Activated CD4-positive, alpha-beta T cell treated with anti-CD3 and anti-CD28 coated beads for 36 hours (primary cell): ENCODE results near the gene SLC13A1. TPM values are rescaled to one million over a fixed set of nuclear protein-coding genes. Genes with fewer than 3 reads are reported as not detected.

Experiments
- ATAC-seq: fragments of 200-7000 bp; cut with Tn5 transposase; one replicate; pipeline ENCODE4 v1.10.0; 2021; ENCODE audit warnings: mild to moderate bottlenecking, moderate library complexity
- CTCF ChIA-PET: fragments of 350-600 bp; sonication (Branson Sonifier 250); formaldehyde crosslinking; loops from one replicate; lab custom pipeline; 2021; ENCODE audit warnings: antibody characterized with exemption; lab: Charles Lee
- POLR2A ChIA-PET: fragments of 350-600 bp; sonication (Branson Sonifier 250); formaldehyde crosslinking; loops from one replicate; lab custom pipeline; 2021; ENCODE audit warnings: antibody characterized with exemption, inconsistent platforms; lab: Charles Lee
- DNase-seq: peaks from one replicate; pipeline ENCODE4 v3.0.0-alpha.2; 2020
- H3K27ac Mint-ChIP-seq: one replicate; pipeline ENCODE4 v1.8.0; 2021; ENCODE audit warnings: mixed read lengths
- H3K27me3 Mint-ChIP-seq: one replicate; pipeline ENCODE4 v1.8.0; 2021; ENCODE audit warnings: mixed read lengths
- H3K36me3 Mint-ChIP-seq: one replicate; pipeline ENCODE4 v1.8.0; 2021; ENCODE audit warnings: low read depth, mixed read lengths
- H3K4me1 Mint-ChIP-seq: one replicate; pipeline ENCODE4 v1.8.0; 2021; ENCODE audit warnings: mixed read lengths
- H3K4me3 Mint-ChIP-seq: one replicate; pipeline ENCODE4 v1.8.0; 2021; ENCODE audit warnings: mild to moderate bottlenecking, moderate library complexity, mixed read lengths
- H3K9me3 Mint-ChIP-seq: one replicate; pipeline ENCODE4 v1.8.0; 2021; ENCODE audit warnings: low read depth, mixed read lengths
- intact Hi-C, 2 experiments: fragments of 100-400 bp; cut with DNase I in 1 of 2; cut with micrococcal nuclease in 1 of 2; formaldehyde crosslinking; loops; one replicate each; pipeline versions ENCODE4 v1.14.2 to v1.15.1; 2022 to 2024; cut with DNase I, micrococcal nuclease
- total RNA-seq, 2 experiments: library from RNA; stranded (reverse); gene quantifications; one replicate each; pipeline ENCODE4 v1.2.3, GENCODE V29; 2021

Gene SLC13A1
- total RNA-seq, 2 experiments from 2014 or later: not detected

- Mint-ChIP-seq H3K4me3 (no peak overlapping the region), H3K27me3 (no peaks in the 10 kb centered on the region), H3K4me1 (no peaks in the 10 kb centered on the region), H3K27ac (no peak overlapping the region), H3K9me3 (peaks cover 15% of the 10 kb centered on the region), H3K36me3 (no peaks in the 10 kb centered on the region)
- intact Hi-C loops: no loop called here
- ATAC-seq (no peak), DNase-seq (no peak)
- ChIA-PET CTCF (interaction anchor here (0.6 kb wide), 1 partner anchor 96 kb away, joined by 3 read pairs; no protein-coding TSS in a partner anchor), POLR2A (no interaction called here)
Observed at GRCh38 chr7:123216825-123217224, 17.1 kb upstream of the SLC13A1 start.

GRCh38 chr7:123215350-123215749 is 15.6 kb upstream of the SLC13A1 start:
- DNase-seq (no peak), ATAC-seq (no peak)
- Mint-ChIP-seq H3K9me3 (peaks cover 15% of the 10 kb centered on the region), H3K4me3 (no peak overlapping the region), H3K27me3 (no peaks in the 10 kb centered on the region), H3K36me3 (no peaks in the 10 kb centered on the region), H3K4me1 (no peaks in the 10 kb centered on the region), H3K27ac (no peak overlapping the region)
- ChIA-PET CTCF (interaction anchor here (0.8 kb wide), 1 partner anchor 57 kb away, joined by 6 read pairs; no protein-coding TSS in a partner anchor), POLR2A (no interaction called here)
- intact Hi-C loops: no loop called here

GRCh38 chr7:123211545-123211944 is 11.8 kb upstream of the SLC13A1 start:
- no peaks in the 10 kb centered on the region for H3K4me1 Mint-ChIP-seq
- no peaks in the 10 kb centered on the region for H3K36me3 Mint-ChIP-seq
- ChIA-PET POLR2A (no interaction called here), CTCF (interaction anchor here (0.6 kb wide), 1 partner anchor 849 kb away, joined by 3 read pairs; no protein-coding TSS in a partner anchor)
- intact Hi-C loops: no loop called here
- ATAC-seq: no peak
- peaks cover 8% of the 10 kb centered on the region for H3K9me3 Mint-ChIP-seq
- DNase-seq: no peak
- H3K4me3 Mint-ChIP-seq: no peak overlapping the region
- no peak overlapping the region for H3K27ac Mint-ChIP-seq
- no peaks in the 10 kb centered on the region for H3K27me3 Mint-ChIP-seq

GRCh38 chr7:123210986-123211385 is 11.2 kb upstream of the SLC13A1 start:
- ChIA-PET CTCF (interaction anchor here (1.2 kb wide), 1 partner anchor 15 kb away, joined by 3 read pairs; no protein-coding TSS in a partner anchor), POLR2A (no interaction called here)
- Mint-ChIP-seq H3K4me3 (no peak overlapping the region), H3K36me3 (no peaks in the 10 kb centered on the region), H3K27me3 (no peaks in the 10 kb centered on the region), H3K4me1 (no peaks in the 10 kb centered on the region), H3K9me3 (peaks cover 6% of the 10 kb centered on the region), H3K27ac (no peak overlapping the region)
- ATAC-seq: no peak
- intact Hi-C loops: no loop called here
- DNase-seq: no peak

- H3K27ac Mint-ChIP-seq: no peak overlapping the region
- H3K36me3 Mint-ChIP-seq: no peaks in the 10 kb centered on the region
- POLR2A ChIA-PET: no interaction called here
- peaks cover 4% of the 10 kb centered on the region for H3K9me3 Mint-ChIP-seq
- intact Hi-C loops: no loop called here
- ATAC-seq (no peak), DNase-seq (no peak)
- no peak overlapping the region for H3K4me3 Mint-ChIP-seq
- CTCF ChIA-PET: interaction anchor here (1.2 kb wide), 1 partner anchor 16 kb away, joined by 3 read pairs; no protein-coding TSS in a partner anchor
- no peaks in the 10 kb centered on the region for H3K27me3 Mint-ChIP-seq
- no peaks in the 10 kb centered on the region for H3K4me1 Mint-ChIP-seq
Observed at GRCh38 chr7:123209786-123210185, 10.0 kb upstream of the SLC13A1 start.

GRCh38 chr7:123208793-123209192 is 9.0 kb upstream of the SLC13A1 start:
- intact Hi-C loops: no loop called here
- ChIA-PET CTCF (no interaction called here), POLR2A (no interaction called here)
- Mint-ChIP-seq H3K9me3 (no peaks in the 10 kb centered on the region), H3K27ac (no peak overlapping the region), H3K4me1 (no peaks in the 10 kb centered on the region), H3K27me3 (no peaks in the 10 kb centered on the region), H3K36me3 (no peaks in the 10 kb centered on the region), H3K4me3 (no peak overlapping the region)
- ATAC-seq (no peak), DNase-seq (no peak)

GRCh38 chr7:123204206-123204835 is 4.6 kb upstream of the SLC13A1 start:
- H3K27ac Mint-ChIP-seq: no peak overlapping the region
- POLR2A ChIA-PET: no interaction called here
- H3K27me3 Mint-ChIP-seq: no peaks in the 10 kb centered on the region
- H3K36me3 Mint-ChIP-seq: no peaks in the 10 kb centered on the region
- no peaks in the 10 kb centered on the region for H3K4me1 Mint-ChIP-seq
- H3K9me3 Mint-ChIP-seq: peaks cover 2% of the 10 kb centered on the region
- H3K4me3 Mint-ChIP-seq: no peak overlapping the region
- no peak for DNase-seq
- CTCF ChIA-PET: no interaction called here
- ATAC-seq: no peak
- intact Hi-C loops: no loop called here

- H3K27ac Mint-ChIP-seq: no peak overlapping the region
- no peak overlapping the region for H3K4me3 Mint-ChIP-seq
- ChIA-PET POLR2A (no interaction called here), CTCF (no interaction called here)
- intact Hi-C loops: no loop called here
- DNase-seq (no peak), ATAC-seq (no peak)
- H3K27me3 Mint-ChIP-seq: no peaks in the 10 kb centered on the region
- H3K36me3 Mint-ChIP-seq: no peaks in the 10 kb centered on the region
- H3K9me3 Mint-ChIP-seq: peaks cover 2% of the 10 kb centered on the region
- H3K4me1 Mint-ChIP-seq: no peaks in the 10 kb centered on the region
Observed at GRCh38 chr7:123201901-123202300, 2.1 kb upstream of the SLC13A1 start.

GRCh38 chr7:123198668-123199652 is 809 bp downstream of the SLC13A1 start:
- CTCF ChIA-PET: no interaction called here
- H3K4me3 Mint-ChIP-seq: no peak overlapping the region

GRCh38 chr7:123198111-123198510 is 1.7 kb downstream of the SLC13A1 start:
- intact Hi-C loops: no loop called here
- ATAC-seq (no peak), DNase-seq (no peak)
- no peaks in the 10 kb centered on the region for H3K36me3 Mint-ChIP-seq
- no peak overlapping the region for H3K27ac Mint-ChIP-seq
- no peaks in the 10 kb centered on the region for H3K4me1 Mint-ChIP-seq
- POLR2A ChIA-PET: no interaction called here
- H3K27me3 Mint-ChIP-seq: no peaks in the 10 kb centered on the region
- peaks cover 2% of the 10 kb centered on the region for H3K9me3 Mint-ChIP-seq
- no peak overlapping the region for H3K4me3 Mint-ChIP-seq
- CTCF ChIA-PET: no interaction called here

More at GRCh38 chr7:123198668-123199652, 809 bp downstream of the SLC13A1 start:
- POLR2A ChIA-PET: no interaction called here
- intact Hi-C loops: no loop called here
- H3K9me3 Mint-ChIP-seq: peaks cover 2% of the 10 kb centered on the region
- DNase-seq: no peak
- no peaks in the 10 kb centered on the region for H3K27me3 Mint-ChIP-seq
- H3K27ac Mint-ChIP-seq: no peak overlapping the region
- no peaks in the 10 kb centered on the region for H3K36me3 Mint-ChIP-seq
- no peak for ATAC-seq
- H3K4me1 Mint-ChIP-seq: no peaks in the 10 kb centered on the region

- ATAC-seq: no peak
- Mint-ChIP-seq H3K4me3 (no peak overlapping the region), H3K9me3 (no peaks in the 10 kb centered on the region), H3K27ac (no peak overlapping the region), H3K4me1 (no peaks in the 10 kb centered on the region), H3K36me3 (no peaks in the 10 kb centered on the region), H3K27me3 (no peaks in the 10 kb centered on the region)
- intact Hi-C loops: no loop called here
- ChIA-PET CTCF (no interaction called here), POLR2A (no interaction called here)
- DNase-seq: no peak
Observed at GRCh38 chr7:123193235-123193634, 6.5 kb downstream of the SLC13A1 start.
